GM03348 (cell line): ENCODE results near the gene STK25.
"Not testable (repeated sequence)": the region's sequence is repeated elsewhere in the genome, so short reads cannot be mapped to it uniquely, and the experiment has no call there.

Source experiments
- DNase-seq: peaks from one replicate; pipeline ENCODE4 v3.0.0; 2012; ENCODE audit warnings: low spot score

The STK25 gene

GRCh38 chr2:241463276-241464135 lies 44.9 kb downstream of the STK25 start:
- DNase-seq: no peak

GRCh38 chr2:241461693-241462677 lies 46.4 kb downstream of the STK25 start:
- no peak for DNase-seq

GRCh38 chr2:241460631-241461030 lies 47.8 kb downstream of the STK25 start:
- DNase-seq: no peak

GRCh38 chr2:241459520-241459919 lies 48.9 kb downstream of the STK25 start:
- no peak for DNase-seq

GRCh38 chr2:241458687-241459086 lies 49.7 kb downstream of the STK25 start:
- no peak for DNase-seq

GRCh38 chr2:241456546-241456945 lies 51.8 kb downstream of the STK25 start:
- DNase-seq: no peak

- DNase-seq: no peak
These were observed 53.4 kb downstream of the STK25 start for GRCh38 chr2:241454837-241455485.

GRCh38 chr2:241453919-241454318 lies 54.5 kb downstream of the STK25 start:
- DNase-seq: not testable (repeated sequence)

- DNase-seq: no peak
These were observed 56.4 kb downstream of the STK25 start for GRCh38 chr2:241451840-241452506.

- not testable (repeated sequence) for DNase-seq
These were observed 58.3 kb downstream of the STK25 start for GRCh38 chr2:241450092-241450491.

GRCh38 chr2:241445426-241445825 lies 63.0 kb downstream of the STK25 start:
- no peak for DNase-seq

- no peak for DNase-seq
These were observed 64.7 kb downstream of the STK25 start for GRCh38 chr2:241443486-241444223.
